Mesothelial cell of epicardium (in vitro differentiated cells): ENCODE results near the gene SNPH. TPM values are rescaled to one million over a fixed set of nuclear protein-coding genes. Genes with fewer than 3 reads are reported as not detected.
A peak's percentile ranks its signal among the peaks of the same experiment; 100 is the strongest.
"Not testable (repeated sequence)": the region's sequence is repeated elsewhere in the genome, so short reads cannot be mapped to it uniquely, and the experiment has no call there.

Experiments used
- DNase-seq, 2 experiments: peaks; one replicate each; pipeline ENCODE4 v3.0.0; 2021; ENCODE audit warnings: low spot score in 2 of 2; ENCODE audit not compliant: unreplicated experiment in 2 of 2
- H3K27ac Mint-ChIP-seq: 2 replicates; pipeline ENCODE4 v1.8.0; 2021; ENCODE audit warnings: mixed read lengths
- H3K27me3 Mint-ChIP-seq: 2 replicates; pipeline ENCODE4 v1.8.0; 2021; ENCODE audit warnings: low read depth, mixed read lengths
- H3K36me3 Mint-ChIP-seq: 2 replicates; pipeline ENCODE4 v1.8.0; 2021; ENCODE audit warnings: mixed read lengths
- H3K4me1 Mint-ChIP-seq: 2 replicates; pipeline ENCODE4 v1.8.0; 2021; ENCODE audit warnings: mixed read lengths
- H3K4me3 Mint-ChIP-seq: 2 replicates; pipeline ENCODE4 v1.8.0; 2021; ENCODE audit warnings: mild to moderate bottlenecking, moderate library complexity, mixed read lengths
- H3K9me3 Mint-ChIP-seq: 2 replicates; pipeline ENCODE4 v1.8.0; 2021; ENCODE audit warnings: mixed read lengths
- CTCF ChIP-seq: fragments of 200-600 bp; sonication (generic); IDR thresholded peaks from one replicate; pipeline ENCODE4 v1.5.0; 2021; ENCODE audit warnings: antibody characterized with exemption; ENCODE audit not compliant: unreplicated experiment
- total RNA-seq: library from RNA; stranded (reverse); gene quantifications from 3 replicates; pipeline ENCODE4 v1.2.1, GENCODE V29; 2021

Gene SNPH, protein sequence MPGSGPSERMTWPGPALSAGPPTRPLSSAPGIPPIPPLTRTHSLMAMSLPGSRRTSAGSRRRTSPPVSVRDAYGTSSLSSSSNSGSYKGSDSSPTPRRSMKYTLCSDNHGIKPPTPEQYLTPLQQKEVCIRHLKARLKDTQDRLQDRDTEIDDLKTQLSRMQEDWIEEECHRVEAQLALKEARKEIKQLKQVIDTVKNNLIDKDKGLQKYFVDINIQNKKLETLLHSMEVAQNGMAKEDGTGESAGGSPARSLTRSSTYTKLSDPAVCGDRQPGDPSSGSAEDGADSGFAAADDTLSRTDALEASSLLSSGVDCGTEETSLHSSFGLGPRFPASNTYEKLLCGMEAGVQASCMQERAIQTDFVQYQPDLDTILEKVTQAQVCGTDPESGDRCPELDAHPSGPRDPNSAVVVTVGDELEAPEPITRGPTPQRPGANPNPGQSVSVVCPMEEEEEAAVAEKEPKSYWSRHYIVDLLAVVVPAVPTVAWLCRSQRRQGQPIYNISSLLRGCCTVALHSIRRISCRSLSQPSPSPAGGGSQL
- total RNA-seq: 3.0 to 3.4 TPM (median 3.3 TPM) in 3 replicates

- no peak for TF ChIP-seq CTCF
- peak within 1 kb of the TSS; percentile 71 for H3K4me3 Mint-ChIP-seq
- DNase-seq: peak; percentile 38 to 57
- peak within 1 kb of the TSS; percentile 75 for H3K27ac Mint-ChIP-seq
- H3K27me3 Mint-ChIP-seq: peaks cover 2% of the 10 kb centered on the region
- peaks cover 7% of the 10 kb centered on the region for H3K4me1 Mint-ChIP-seq
- H3K9me3 Mint-ChIP-seq: peaks cover 4% of the 10 kb centered on the region
- no peaks in the 10 kb centered on the region for H3K36me3 Mint-ChIP-seq
Observed at GRCh38 chr20:1266167-1266973, at the start of gene SNPH. SNPH (plus strand) TSS chr20:1266294; CDS start chr20:1296240, 29,946 bp downstream.

- peaks cover 72% of the 10 kb centered on the region for H3K27me3 Mint-ChIP-seq
- H3K4me3 Mint-ChIP-seq, H3K9me3 Mint-ChIP-seq, H3K27ac Mint-ChIP-seq, DNase-seq, H3K36me3 Mint-ChIP-seq, H3K4me1 Mint-ChIP-seq: not testable (repeated sequence)
Observed at GRCh38 chr20:1216527-1217427, 49.3 kb upstream of the SNPH start.

DNA sequence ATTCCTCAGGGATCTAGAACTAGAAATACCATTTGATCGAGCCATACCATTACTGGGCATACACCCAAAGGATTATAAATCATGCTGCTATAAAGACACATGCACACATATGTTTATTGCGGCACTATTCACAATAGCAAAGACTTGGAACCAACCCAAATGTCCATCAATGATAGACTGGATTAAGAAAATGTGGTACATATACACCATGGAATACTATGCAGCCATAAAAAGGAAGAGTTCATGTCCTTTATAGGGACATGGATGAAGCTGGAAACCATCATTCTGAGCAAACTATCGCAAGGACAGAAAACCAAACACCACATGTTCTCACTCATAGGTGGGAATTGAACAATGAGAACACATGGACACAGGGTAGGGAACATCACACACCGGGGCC is 43.3 kb upstream of the SNPH start:
- H3K36me3 Mint-ChIP-seq, H3K27ac Mint-ChIP-seq, H3K9me3 Mint-ChIP-seq, H3K4me3 Mint-ChIP-seq, H3K4me1 Mint-ChIP-seq, DNase-seq: not testable (repeated sequence)
- H3K27me3 Mint-ChIP-seq: peaks cover 61% of the 10 kb centered on the region

GRCh38 chr20:1224205-1224890 is 41.7 kb upstream of the SNPH start:
- no peak overlapping the region for H3K4me3 Mint-ChIP-seq

DNA sequence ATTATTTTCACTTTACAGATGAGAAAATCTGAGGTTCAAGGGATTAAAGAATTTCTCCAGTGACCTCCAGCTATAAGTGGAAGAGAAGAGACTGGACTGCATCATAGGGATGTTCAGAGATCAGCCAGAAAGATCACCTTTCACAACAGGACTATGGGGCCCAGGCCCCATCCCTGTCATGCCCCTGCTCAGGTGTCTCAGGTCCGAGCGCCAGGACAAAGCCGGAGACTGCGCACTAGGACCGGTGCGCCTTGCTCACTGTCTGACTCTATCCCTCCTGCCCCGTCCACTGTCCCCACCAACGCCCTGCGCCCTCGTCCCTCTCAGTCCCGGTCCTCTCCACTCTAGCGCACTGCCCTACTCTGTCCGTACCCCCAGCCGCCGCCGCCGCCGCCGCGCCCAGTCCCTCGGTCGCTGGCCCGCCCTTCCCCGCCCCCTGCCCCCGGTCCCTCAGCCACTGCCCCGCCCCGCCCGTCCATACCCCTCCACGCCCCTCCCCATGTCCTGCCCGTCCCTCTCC is 40.8 kb upstream of the SNPH start:
- DNase-seq: no peak
- Mint-ChIP-seq H3K27me3 (peaks cover 58% of the 10 kb centered on the region), H3K9me3 (no peaks in the 10 kb centered on the region), H3K36me3 (no peaks in the 10 kb centered on the region), H3K4me1 (peaks cover 2% of the 10 kb centered on the region), H3K27ac (peak overlapping the region; percentile 30), H3K4me3 (peak overlapping the region; percentile 69)
- no peak for TF ChIP-seq CTCF

More at GRCh38 chr20:1224205-1224890, 41.7 kb upstream of the SNPH start:
- Mint-ChIP-seq H3K4me1 (peaks cover 2% of the 10 kb centered on the region), H3K9me3 (no peaks in the 10 kb centered on the region), H3K36me3 (no peaks in the 10 kb centered on the region), H3K27ac (no peak overlapping the region), H3K27me3 (peaks cover 60% of the 10 kb centered on the region)
- no peak for TF ChIP-seq CTCF
- no peak for DNase-seq
